NB4 (cell line): ENCODE data around the gene SLC35F6.
A peak's percentile ranks its signal among the peaks of the same experiment; 100 is the strongest.
"Not testable (repeated sequence)": the region's sequence is repeated elsewhere in the genome, so short reads cannot be mapped to it uniquely, and the experiment has no call there.

Source experiments
- DNase-seq: peaks from one replicate; pipeline ENCODE4 v3.0.0; 2010; ENCODE audit warnings: low read depth
- H3K4me3 ChIP-seq: one replicate; pipeline ENCODE4 v1.5.1; 2011; ENCODE audit warnings: mild to moderate bottlenecking, low read depth, low read length, moderate library complexity
- CTCF ChIP-seq: IDR thresholded peaks from one replicate; pipeline ENCODE4 v1.5.1; 2012; ENCODE audit warnings: low read depth, low read length
- MAX ChIP-seq: IDR thresholded peaks from 2 replicates; pipeline ENCODE4 v1.6.1; 2011; ENCODE audit warnings: low read depth, low read length
- MYC ChIP-seq: IDR thresholded peaks from 2 replicates; pipeline ENCODE4 v1.6.1; 2011; ENCODE audit warnings: low read depth, low read length
- POLR2A ChIP-seq: IDR thresholded peaks from 2 replicates; pipeline ENCODE4 v1.6.1; 2011; ENCODE audit warnings: mild to moderate bottlenecking; ENCODE audit not compliant: insufficient read length; ENCODE audit errors: extremely low read depth

Gene SLC35F6

GRCh38 chr2:26785431-26786206 lies 21.5 kb downstream of the SLC35F6 start, which contains the start of gene CENPA:
CENPA (plus strand) TSS chr2:26786056; CDS start chr2:26786197, 141 bp downstream.
- peak within 1 kb of the TSS; percentile 98 for H3K4me3 ChIP-seq
- peak; percentile 100 for DNase-seq
- TF ChIP-seq MYC (peak; percentile 68), MAX (peak; percentile 94), CTCF (no peak), POLR2A (peak; percentile 65)

GRCh38 chr2:26786207-26787028 lies 22.3 kb downstream of the SLC35F6 start:
- TF ChIP-seq MYC (no peak), MAX (no peak), CTCF (no peak), POLR2A (no peak)
- H3K4me3 ChIP-seq, result peak overlapping the region; percentile 98
- peak; percentile 54 for DNase-seq

GRCh38 chr2:26792720-26793119 lies 28.6 kb downstream of the SLC35F6 start:
- no peak for TF ChIP-seq MYC
- TF ChIP-seq CTCF, result no peak
- TF ChIP-seq POLR2A, result no peak
- no peak for DNase-seq
- H3K4me3 ChIP-seq, result no peak overlapping the region

- no peak overlapping the region for H3K4me3 ChIP-seq
- no peak for DNase-seq
- no peak for TF ChIP-seq POLR2A
- no peak for TF ChIP-seq CTCF
- TF ChIP-seq MAX, result no peak
- no peak for TF ChIP-seq MYC
Observed at GRCh38 chr2:26793518-26793917, 29.4 kb downstream of the SLC35F6 start.

GRCh38 chr2:26795135-26795534 lies 31.1 kb downstream of the SLC35F6 start:
- H3K4me3 ChIP-seq, DNase-seq: not testable (repeated sequence)

GRCh38 chr2:26801328-26801727 lies 37.2 kb downstream of the SLC35F6 start:
- H3K4me3 ChIP-seq, result no peak overlapping the region
- no peak for DNase-seq
- TF ChIP-seq MYC, result no peak
- no peak for TF ChIP-seq CTCF
- TF ChIP-seq MAX, result no peak
- no peak for TF ChIP-seq POLR2A
